HG03108 (cell line): Measurements from ENCODE around the gene MYOD1.

ENCODE experiments used
- ATAC-seq: cut with Tn5 transposase; IDR thresholded peaks from one replicate; pipeline ENCODE4 v1.9.1; 2021; ENCODE audit warnings: moderate library complexity; ENCODE audit not compliant: unreplicated experiment

Gene MYOD1

GRCh38 chr11:17700991-17701390 lies 18.4 kb upstream of the MYOD1 start:
- no peak for ATAC-seq

GRCh38 chr11:17702876-17703275 lies 16.5 kb upstream of the MYOD1 start:
- ATAC-seq = no peak

- ATAC-seq = no peak
Measured at GRCh38 chr11:17703951-17704350, 15.4 kb upstream of the MYOD1 start.

GRCh38 chr11:17707830-17708229 lies 11.5 kb upstream of the MYOD1 start:
- no peak for ATAC-seq

- ATAC-seq = no peak
Measured at GRCh38 chr11:17711836-17712235, 7.5 kb upstream of the MYOD1 start.

- no peak for ATAC-seq
Measured at GRCh38 chr11:17713851-17714250, 5.5 kb upstream of the MYOD1 start.

GRCh38 chr11:17714356-17714854 lies 5.0 kb upstream of the MYOD1 start:
- no peak for ATAC-seq

DNA sequence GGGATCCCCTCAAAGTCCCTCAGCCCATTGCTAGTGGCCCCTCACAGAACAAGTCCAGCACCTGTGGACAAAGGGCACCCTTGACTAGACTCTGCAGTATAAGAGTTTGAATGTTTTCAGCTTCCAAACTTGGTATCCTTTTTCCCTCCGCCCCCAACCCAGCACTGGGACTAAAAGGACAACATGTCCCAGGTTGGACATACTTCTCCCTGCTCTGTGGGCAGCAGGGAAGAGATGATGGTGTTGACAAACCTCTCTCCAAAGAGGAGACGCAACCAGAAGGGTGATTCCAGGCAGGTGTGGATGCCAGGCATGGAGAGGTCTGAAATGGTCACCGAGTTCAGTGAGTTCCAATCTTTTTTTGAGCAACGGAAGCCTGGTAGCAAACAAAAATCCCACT lies 4.5 kb upstream of the MYOD1 start:
- no peak for ATAC-seq

GRCh38 chr11:17716807-17717206 lies 2.6 kb upstream of the MYOD1 start:
- ATAC-seq = no peak

DNA sequence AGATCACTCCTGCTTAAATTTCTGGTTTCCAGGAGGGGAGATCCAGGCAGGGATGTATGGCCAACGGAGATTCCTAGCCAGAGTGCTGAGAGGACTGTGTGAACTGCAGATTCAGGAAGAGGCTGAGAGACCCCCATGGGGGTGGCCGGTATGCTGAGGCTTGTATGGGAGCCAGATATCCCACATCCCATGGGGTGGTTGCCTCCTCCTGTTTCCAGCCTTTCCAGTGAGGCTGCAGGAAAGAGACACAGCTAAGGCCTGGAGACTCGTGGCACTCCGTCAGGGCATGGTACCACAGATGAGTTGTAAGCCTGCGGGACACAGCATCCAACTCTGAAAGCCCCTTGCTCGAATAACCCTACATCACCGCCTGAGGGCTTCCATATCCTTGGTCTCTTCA lies 1.4 kb upstream of the MYOD1 start:
- no peak for ATAC-seq

- no peak for ATAC-seq
Measured at GRCh38 chr11:17718510-17718962, 835 bp upstream of the MYOD1 start.

DNA sequence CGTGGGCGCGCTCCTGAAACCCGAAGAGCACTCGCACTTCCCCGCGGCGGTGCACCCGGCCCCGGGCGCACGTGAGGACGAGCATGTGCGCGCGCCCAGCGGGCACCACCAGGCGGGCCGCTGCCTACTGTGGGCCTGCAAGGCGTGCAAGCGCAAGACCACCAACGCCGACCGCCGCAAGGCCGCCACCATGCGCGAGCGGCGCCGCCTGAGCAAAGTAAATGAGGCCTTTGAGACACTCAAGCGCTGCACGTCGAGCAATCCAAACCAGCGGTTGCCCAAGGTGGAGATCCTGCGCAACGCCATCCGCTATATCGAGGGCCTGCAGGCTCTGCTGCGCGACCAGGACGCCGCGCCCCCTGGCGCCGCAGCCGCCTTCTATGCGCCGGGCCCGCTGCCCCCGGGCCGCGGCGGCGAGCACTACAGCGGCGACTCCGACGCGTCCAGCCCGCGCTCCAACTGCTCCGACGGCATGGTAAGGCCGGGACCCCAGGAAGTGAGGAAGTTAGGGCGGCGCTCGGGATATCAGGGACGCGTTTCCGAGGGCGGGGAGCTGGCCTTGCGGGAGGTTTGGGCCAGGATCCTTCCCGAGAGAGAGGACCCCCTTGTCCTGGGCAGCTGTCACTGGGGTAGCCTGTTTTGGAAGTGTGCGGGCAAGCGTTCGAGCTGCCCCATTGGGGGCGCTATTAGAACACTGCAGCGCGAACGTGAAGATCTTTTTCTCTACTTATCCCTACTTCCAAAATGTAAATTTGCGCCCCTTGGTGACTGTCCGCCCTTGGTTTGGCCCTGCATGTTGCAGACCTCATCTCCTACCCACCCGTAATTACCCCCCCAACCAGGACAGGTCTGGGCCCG lies 796 bp downstream of the MYOD1 start:
- no peak for ATAC-seq

- no peak for ATAC-seq
Measured at GRCh38 chr11:17720796-17721171, 1.4 kb downstream of the MYOD1 start.

GRCh38 chr11:17721242-17721999 lies 2.0 kb downstream of the MYOD1 start:
- ATAC-seq = no peak

GRCh38 chr11:17722000-17722643 lies 2.8 kb downstream of the MYOD1 start:
- no peak for ATAC-seq

DNA sequence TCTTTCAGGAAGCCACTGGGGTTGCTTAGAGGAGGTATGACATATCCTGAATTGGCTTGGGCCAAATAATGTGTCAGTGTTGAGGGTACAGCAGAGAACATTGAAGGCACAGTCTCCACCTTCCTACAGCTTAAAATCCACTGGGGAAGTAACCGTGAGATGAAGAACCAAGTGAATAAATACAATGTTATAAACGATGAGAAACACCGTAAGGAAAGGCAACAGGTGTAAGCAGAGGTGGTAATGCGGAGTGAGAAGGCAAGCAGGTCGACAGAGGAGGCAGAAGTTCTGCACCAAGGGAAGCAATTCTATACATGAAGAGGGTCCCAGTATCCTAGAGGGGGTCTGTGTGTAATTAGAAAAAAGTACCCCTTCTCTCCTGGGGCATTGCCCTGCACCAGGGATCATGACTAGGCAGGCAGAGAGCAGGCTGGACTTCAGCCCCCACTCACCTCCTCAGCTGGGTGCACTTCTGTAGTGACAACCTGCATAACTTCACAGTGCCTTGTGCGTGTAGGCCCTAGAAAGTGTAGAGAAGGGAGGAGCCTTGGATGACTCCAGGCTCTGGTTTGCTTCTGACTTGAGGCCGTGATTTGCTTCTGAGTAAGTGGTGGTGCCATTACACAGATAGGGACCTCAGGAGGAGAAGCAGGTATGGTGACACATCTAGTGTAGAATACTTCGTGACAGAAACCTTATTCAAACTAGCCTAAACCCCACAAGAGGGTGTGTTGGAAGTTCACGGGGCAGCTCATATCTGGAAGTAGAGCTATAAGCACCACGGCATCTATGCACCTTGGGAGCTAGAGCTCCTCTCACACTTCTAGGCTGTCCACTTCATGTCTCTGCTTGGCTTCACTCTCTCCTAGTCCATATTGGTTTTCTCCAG lies 4.9 kb downstream of the MYOD1 start:
- ATAC-seq = no peak

DNA sequence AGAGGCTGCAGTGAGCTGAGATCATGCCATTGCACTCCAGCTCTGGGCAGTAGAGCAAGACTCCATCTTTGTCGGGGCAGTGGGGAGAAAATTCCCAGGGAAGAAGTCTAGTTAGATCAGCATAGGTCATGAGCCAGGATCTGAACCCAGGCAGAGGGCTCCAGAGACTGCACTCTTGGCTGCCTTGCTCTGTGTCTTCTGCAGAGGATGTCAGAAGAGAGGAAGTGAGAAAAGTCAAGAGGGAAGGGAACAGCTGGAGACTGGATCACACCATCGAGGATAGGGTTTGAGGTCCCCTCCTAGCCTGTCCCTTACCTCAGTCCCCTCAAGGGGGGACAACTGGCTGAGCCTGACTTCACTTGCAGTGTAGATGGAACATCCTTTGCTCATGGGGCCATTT lies 5.8 kb downstream of the MYOD1 start:
- no peak for ATAC-seq

DNA sequence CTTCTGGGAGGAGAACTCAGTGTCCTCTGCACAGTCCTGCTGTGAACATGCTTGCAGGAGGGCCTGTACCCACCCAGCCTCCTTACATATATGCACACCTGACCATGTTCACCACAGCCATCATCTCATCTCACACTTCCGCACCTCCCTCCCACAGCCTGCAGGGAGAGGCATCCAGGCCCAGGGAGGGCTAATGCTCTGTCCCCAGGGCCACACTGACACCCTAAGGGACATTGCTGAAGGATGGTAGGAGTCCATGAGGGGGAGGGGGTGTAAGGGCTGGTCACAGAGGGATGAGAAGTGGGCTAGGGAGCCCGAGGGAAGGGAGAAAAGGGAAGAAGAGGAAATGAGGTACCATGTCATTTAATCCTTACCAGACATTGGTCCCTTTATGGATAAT lies 10.8 kb downstream of the MYOD1 start:
- no peak for ATAC-seq

GRCh38 chr11:17730608-17731462 lies 11.5 kb downstream of the MYOD1 start:
- peak; percentile 82 for ATAC-seq

GRCh38 chr11:17733261-17733660 lies 13.9 kb downstream of the MYOD1 start:
- ATAC-seq = no peak
